Cardiac septum (tissue), 1 donor: ENCODE measurements around the gene OSBPL2. TPM values are rescaled to one million over a fixed set of nuclear protein-coding genes. Genes with fewer than 3 reads are reported as not detected.

Source experiments
- DNase-seq: peaks from one replicate; pipeline ENCODE4 v3.0.0-alpha.2; 2020; ENCODE audit warnings: low spot score
- intact Hi-C: fragments of 100-400 bp; cut with DNase I; formaldehyde crosslinking; loops from one replicate; pipeline ENCODE4 v1.14.0; 2022
- total RNA-seq: library from RNA; stranded (reverse); fragmentation: NEBNext Ultra II Directional; extraction: Animal tissue kit (Norgen Biotek cat#: 25700); gene quantifications from one replicate; pipeline ENCODE4 v1.2.1, GENCODE V29; 2021
- donor health status: DM: no; HTN: no; CAD: no.

The OSBPL2 gene
- total RNA-seq, 1 donor from 2014 or later, result 55.1 TPM

DNA sequence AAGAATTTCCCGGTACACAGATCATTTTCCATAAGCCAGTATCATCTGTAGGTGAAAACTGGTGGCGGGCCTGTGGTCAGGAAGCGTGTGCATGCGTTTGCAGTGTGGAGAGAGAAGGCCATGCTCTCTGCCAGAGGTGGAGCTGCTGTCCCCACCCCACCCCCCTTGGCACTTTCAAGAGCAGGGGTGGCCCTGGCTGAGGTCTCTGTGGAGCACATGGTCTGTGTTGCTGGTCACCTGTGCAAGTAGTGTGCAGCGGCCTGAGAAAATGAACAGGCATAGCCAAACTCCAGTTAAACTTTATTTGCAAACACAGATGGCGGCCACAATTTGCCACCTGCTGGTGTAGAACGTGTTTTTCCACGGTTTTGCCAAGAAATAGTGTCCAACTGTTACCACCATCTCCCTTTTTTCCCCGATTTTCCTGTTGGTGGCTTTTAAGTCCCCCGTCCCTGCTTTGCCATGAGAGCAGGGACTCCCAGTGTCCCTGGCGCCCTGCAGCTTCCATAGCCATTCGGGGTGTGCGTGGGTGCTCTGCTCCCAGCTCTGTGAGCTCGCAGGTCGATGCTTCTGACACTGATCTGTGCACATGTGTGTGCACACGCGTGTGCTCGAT, 66.9 kb downstream of the OSBPL2 start:
- DNase-seq, result no peak
- intact Hi-C loops, result loop anchor here (5.0 kb wide), 1 partner anchor 37 kb away; no protein-coding TSS in a partner anchor

DNA sequence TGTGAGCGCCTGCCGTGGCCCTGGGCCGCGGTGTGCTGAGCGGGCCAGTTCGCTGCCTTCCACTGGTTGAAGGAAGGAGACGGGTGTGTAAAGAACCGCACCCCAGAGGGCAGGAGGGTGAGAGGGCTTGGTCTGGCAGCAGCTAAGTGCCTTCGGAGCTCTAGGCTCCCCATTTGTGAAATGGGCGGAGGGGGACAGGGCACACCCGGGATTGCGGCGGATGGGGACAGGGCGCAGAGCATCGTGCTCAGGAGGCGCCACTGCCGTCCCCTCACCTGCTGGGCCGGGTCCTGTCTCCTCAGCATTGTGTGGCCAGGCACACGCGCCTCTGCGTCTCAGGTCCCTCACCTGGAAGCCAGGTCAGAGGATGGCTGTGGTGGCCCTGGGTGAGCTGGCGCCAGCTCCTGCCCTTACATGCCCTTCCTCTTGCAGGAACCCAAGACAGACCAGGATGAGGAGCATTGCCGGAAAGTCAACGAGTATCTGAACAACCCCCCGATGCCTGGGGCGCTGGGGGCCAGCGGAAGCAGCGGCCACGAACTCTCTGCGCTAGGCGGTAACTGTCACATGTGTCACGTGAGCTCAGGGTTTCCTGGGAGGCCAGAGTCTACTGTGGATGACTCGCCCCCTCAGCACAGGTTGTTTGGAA, 67.6 kb downstream of the OSBPL2 start:
- intact Hi-C loops, result loop anchor here (5.0 kb wide), 1 partner anchor 36 kb away; no protein-coding TSS in a partner anchor
- no peak for DNase-seq

DNA sequence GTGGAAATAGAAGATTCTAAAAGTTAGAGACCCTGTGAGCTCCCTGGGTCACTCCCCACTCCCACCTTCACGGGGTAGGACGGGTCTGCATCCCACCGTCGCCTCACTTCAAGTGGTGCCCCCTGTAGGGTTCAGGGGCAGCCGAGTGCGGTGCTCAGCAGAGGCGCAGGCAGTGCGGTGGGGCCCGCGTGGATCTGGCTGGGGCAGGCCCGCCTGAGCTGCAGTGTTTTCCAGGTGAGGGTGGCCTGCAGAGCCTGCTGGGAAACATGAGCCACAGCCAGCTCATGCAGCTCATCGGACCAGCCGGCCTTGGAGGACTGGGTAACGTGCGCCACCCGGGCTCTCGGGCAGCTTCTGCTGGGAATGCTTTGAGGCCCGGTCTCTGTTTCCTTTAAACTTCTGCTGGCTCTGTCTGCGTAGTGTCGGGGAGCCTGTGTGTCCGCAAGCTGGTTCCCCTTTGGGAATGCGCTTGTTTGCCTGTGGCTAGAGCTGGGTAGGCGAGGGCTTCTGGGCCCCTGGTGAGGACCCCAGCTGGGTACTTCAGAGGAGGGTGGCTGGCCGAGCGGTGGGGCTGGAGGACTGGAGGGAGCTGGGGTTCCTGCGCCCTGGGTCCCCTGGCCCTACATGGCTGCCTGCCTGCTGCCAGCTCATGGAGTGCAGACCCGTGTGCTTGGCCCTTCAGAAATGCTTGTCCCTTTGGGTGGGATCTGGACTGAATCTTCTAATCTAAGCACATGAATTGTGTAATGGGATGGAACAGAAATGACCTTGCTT, 68.3 kb downstream of the OSBPL2 start:
- DNase-seq, result no peak
- intact Hi-C loops, result loop anchor here (5.0 kb wide), 1 partner anchor 36 kb away; no protein-coding TSS in a partner anchor

DNA sequence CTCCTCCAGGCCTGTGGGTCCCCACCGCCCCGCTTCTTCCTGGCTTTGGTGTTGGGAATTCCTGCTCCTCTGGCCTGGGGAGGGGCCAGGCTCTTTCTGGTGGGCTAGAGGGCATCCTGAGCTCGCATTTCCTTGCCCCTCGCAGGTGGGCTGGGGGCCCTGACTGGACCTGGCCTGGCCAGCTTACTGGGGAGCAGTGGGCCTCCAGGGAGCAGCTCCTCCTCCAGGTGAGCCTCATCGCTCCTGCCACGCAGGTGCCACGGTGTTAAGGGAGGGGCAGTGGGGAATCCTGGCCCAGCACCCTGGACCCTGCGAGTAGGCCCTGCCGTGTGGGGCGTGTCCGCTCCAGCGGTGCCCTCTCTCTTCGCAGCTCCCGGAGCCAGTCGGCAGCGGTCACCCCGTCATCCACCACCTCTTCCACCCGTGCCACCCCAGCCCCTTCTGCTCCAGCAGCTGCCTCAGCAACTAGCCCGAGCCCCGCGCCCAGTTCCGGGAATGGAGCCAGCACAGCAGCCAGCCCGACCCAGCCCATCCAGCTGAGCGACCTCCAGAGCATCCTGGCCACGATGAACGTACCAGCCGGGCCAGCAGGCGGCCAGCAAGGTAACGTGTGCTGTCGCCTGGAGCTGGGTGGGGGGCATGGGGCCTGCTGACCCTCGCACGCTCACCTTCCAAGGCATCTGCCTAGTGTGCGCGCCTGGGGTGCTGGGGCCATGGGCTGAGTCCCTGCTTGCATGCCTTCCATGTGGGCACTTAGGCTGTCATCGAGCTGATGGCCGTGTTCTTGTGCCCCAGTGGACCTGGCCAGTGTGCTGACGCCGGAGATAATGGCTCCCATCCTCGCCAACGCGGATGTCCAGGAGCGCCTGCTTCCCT, 69.1 kb downstream of the OSBPL2 start:
- DNase-seq, result no peak
- intact Hi-C loops, result loop anchor here (5.0 kb wide), 1 partner anchor 35 kb away; no protein-coding TSS in a partner anchor

DNA sequence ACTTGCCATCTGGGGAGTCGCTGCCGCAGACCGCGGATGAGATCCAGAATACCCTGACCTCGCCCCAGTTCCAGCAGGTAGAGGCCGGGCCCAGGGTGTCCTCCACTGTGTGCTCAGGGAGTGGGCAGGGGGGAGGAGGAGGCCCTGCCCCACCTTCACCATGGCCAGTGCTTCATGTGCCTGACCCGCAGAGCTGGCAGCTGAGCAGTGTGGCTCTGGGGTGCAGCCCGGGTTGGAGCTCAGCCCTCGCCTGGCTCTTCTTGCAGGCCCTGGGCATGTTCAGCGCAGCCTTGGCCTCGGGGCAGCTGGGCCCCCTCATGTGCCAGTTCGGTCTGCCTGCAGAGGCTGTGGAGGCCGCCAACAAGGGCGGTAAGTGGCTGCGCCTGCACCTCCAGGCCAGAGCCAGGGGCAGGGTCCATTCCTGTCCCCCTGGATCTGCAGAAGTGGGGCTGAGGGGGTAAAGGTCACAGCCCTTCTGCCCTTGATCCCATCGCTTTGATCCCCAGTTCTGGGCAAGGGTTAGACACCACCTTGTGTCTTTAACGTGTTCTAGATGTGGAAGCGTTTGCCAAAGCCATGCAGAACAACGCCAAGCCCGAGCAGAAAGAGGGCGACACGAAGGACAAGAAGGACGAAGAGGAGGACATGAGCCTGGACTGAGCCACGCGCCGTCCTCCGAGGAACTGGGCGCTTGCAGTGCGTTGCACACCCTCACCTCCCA, 69.9 kb downstream of the OSBPL2 start:
- intact Hi-C loops, result loop anchor here (5.0 kb wide), 1 partner anchor 34 kb away; no protein-coding TSS in a partner anchor
- no peak for DNase-seq

DNA sequence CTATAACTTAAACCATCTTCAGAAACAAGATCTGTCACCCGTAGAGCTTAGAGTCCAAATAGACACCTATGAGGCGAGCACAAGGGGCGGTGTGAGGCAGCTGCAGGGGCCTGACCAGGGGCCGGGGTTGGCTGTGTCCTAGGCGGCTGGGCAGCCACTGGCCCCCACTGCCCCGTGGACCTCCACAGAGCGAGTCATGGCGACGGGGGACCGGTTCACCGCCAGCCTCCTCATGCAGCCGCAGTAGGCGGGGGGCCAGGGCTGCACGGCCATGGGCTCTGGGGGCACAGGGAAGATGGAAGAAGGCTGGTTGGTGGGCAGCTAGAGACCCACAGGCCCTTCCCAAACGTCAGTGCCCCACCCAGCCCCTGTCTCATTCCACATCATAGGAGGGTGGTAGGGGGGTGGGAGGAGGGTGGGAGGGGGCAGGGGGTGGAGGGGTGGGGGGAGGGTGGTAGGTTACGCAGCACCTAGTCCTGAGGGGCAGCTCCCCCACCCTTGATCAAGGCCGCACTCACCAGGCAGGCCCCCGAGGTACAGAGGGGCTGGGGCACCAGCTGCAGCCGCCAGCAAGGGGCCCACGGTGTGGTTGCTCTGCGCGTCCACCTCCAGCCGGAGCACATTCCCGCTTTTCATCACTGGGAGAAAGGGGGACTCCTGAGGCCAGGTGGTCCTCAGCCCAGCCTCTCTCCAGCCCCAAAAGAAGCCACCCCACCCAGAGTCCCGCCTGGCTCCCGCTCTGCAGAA, 71.0 kb downstream of the OSBPL2 start:
- intact Hi-C loops, result loop anchor here (5.0 kb wide), 1 partner anchor 33 kb away; no protein-coding TSS in a partner anchor
- no peak for DNase-seq

DNA sequence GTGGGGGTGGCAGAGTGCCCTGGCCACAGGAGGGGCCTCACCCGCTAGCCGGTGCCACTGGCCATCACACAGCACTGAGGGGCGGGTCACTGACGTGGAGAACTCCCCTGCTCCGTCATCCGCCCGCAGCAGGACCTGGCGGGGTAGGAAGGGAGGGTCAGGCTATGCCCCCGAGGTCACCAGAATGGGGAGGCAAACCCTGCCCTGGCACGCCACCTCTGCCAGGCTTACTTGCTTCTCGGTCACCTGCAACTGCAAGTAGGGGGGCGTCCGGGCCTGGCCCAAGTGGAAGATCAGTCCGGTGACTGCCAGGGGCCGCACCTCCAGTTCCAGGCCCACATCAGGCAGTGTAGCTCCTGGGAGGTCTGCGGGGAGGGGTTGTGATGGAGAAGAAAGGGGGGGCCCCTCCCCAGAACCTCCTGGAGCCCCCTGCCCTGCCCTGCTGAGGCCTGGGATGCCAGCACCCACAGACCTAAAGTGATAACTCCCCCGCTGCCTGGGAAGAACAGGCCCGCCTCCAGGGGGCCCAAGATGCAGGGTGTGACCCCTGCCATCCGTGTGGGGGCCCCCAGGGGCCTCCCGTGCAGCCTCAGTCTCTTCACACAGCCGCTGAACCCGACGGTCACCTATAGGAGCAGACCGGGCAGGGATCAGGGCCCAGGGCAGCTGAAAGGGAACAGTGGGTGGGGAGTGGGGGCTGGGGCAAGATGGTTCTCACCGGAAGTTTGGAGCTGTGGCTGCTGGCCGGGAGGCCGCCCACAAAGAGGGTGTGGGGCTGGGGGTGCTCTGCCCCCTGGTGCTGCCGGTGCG, 71.8 kb downstream of the OSBPL2 start:
- DNase-seq, result no peak
- intact Hi-C loops, result loop anchor here (5.0 kb wide), 1 partner anchor 32 kb away; no protein-coding TSS in a partner anchor

DNA sequence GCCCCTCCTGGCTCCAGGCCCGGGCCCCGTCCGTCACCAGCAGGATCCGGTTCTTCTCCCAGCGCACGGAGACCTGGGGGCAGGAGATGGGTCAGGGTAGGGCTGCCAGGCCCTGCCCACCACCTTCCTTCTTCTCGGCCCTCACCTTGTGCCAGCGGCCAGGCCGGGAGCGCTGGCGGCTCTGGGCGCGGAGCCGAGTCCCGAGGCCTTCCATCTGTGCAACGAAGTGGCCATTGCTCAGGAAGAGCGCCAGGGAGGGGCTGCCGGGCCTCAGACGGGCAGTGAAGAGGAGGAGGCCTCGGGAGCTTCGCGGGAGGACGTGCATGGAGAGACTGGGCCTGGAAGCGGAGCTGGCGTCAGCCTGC, 72.4 kb downstream of the OSBPL2 start:
- intact Hi-C loops, result no loop called here
- no peak for DNase-seq

DNA sequence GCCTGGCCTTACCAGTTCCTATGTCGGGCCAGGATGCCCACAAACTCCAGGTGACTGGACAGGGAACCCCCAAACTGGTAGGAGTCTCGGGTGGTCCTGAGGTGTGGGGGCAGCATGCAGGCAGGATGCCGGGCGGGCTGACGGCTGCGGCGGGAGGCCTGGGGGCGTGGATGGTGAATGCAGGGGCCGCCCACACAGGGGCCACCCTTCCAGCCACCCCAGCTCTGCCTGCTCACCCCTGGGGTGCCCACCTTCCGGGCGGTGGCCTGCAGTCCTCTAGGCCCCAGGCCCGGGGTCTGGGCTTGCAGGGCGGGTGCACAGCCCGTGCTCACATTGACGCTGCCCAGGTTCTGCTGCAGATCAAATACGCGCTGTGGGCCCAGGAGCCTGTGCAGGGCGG, 72.8 kb downstream of the OSBPL2 start:
- DNase-seq, result no peak
- intact Hi-C loops, result no loop called here

DNA sequence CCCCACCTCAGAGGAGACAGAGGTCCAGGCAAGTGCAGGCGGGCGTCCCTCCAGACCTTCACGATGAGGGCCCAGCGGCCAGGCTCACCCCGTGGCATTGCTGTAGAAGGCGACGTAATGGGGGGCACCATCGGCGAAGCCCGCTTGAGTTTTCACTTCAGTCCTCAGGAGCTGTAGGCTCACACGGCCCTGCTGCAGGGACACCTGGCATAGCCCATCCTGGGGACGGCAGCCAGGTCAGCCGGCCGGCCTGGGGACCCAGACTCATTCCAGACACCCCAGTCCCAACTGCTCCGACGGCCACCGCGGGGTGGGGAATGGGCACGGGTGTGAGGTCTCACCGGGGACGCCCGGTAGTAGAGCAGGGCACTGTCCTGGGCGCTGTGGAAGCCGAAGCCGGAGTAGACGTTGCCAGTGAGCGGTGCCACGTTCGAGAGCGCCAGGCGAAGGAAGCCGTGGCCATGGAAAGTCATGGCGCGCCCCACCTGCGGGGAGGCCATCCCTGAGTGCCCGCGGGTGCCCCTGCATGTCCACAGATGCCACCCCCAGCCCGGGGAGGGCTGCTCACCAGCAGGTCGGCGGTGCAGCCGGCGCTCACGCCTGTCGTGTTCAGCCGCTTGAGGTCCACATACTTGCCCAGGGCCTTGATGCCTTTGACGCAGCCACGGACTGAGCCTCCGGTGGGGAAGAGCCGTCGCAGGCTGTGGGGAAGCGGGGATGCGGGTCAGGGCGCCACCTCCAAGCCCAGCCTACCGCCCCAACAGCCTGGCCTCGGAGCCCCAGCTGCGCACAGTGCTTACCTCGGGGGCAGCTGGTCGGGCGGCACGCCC, 73.7 kb downstream of the OSBPL2 start:
- intact Hi-C loops, result no loop called here

DNA sequence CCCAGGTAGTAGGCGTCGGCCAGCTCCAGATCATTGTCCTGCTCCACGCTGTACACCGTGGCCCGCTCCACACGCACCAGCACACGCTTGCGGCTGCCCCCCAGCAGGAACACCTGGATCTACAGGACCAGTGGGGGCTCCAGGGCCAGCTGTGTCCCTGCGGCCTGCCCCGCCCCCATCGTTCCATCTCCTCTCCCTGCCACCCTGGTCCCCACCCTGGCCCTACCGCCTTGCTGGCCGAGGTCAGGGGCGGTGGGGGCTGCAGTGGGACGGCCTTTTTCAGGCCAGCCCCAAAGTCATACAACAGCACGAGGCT, 74.3 kb downstream of the OSBPL2 start:
- no peak for DNase-seq
- intact Hi-C loops, result no loop called here

More for the DNA sequence above, 73.7 kb downstream of the OSBPL2 start:
- no peak for DNase-seq

DNA sequence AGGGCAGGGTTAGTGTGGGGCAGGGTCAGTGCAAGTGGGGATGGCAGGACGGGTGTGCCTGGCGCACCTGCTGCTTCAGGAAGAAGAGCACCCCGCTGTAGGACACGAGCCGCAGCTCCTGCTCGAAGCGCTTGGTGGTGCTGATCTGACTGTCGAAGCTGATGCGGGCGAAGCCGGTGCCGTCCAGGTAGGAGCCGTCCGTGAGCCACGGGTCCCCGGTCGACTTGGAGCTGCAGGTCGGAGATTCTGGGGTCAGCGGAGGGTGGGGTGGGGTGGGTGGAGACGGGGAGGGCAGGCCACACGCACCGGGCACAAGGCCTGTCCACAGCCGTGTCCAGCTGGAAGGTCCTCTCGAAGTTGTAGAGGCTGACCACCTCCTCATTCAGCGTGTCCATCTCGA, 74.7 kb downstream of the OSBPL2 start:
- DNase-seq, result no peak
- intact Hi-C loops, result no loop called here

DNA sequence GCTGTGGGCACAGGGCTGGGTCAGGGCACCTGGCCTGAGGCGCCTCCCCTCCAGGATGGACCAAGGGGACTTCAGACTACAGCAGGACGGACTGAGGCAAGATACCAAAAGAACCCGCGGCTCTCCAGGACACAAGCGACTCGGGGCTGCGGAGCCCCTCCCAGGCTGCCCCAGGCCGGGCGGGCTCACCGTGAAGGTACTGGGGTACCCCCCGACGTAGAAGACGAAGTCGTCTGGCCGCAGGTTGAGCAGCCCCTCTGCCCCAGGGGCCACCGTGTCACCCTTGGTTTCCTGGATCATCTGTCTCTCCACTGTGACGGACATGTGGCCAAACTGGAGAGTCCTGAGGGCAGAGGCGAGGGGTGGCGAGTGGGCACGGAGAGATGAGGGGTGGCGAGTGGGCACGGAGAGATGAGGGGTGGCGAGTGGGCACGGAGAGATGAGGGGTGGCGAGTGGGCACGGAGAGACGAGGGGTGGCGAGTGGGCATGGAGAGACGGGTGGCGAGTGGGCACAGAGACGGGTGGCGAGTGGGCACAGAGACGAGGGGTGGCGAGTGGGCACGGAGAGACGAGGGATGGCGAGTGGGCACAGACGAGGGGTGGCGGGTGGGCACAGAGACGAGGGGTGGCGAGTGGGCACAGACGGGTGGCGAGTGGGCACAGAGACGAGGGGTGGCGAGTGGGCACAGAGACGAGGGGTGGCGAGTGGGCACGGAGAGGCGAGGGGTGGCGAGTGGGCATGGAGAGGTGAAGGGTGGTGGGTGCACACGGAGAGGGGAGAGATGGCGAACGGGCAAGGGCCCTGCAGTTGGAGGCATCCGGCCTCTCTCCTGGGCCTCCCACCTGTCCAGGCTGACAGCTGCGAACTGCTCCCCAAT, 75.4 kb downstream of the OSBPL2 start:
- DNase-seq, result no peak
- intact Hi-C loops, result no loop called here

DNA sequence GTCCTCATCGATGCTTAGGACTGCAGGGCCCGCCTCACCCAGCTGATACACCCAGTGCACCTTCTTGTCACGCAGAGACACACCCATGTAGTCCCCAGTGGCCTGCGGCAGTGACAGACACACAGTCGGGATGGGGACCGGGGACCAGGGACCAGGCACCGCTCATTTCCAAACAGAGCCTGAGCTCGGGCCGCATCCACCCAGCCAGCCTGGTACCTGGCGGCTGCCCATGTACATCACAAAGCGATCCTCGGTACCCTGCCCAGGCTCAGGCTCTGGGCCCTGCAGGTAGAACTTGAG, 76.0 kb downstream of the OSBPL2 start:
- no peak for DNase-seq
- intact Hi-C loops, result no loop called here

DNA sequence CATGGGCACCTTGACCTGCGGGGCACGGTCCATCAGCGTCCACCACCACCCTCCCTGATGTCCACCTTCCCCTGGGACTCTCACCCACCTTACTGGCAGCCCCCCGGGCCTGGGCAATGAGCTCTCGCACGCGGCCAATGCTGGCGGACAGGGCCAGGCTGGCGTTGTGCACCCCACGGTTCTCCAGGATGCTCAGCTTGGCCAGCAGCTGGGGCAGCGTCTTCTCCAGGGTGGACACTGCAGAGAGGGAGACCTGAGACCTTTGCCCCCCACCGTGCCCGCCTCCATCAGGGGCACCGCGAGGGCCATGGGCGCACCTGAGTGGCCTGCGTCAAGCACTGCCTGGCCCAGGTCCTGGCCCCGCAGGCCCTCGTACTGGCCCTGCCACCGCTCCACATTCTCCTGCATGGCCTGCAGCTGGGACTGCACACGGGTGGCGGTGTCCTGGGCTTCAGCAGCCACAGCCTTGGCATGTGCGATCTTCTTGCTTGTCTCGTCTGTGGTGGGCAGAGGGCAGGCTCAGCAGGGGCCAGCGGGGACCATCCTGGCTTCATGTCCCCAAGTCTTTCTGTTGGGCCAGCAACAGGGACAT, 76.5 kb downstream of the OSBPL2 start:
- no peak for DNase-seq
- intact Hi-C loops, result no loop called here

DNA sequence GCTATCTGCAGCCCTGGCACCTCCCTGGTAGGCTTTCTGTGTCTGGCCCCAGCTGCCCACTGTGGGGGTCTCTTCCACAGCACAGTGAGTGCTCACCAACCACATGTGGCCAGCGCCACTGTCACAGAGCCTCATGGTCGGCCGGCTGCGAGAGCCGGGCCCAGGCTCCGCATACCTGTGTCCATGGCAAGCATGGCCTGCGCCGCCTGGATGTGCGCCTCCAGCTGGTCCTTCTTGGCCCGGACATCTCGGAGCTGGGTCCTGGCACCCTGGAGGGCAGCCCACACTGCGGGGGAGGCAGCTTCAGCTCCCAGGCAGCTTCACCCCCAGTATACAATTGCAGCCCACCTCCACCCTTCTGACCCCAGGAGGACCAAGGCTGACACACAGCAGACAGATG, 77.5 kb downstream of the OSBPL2 start:
- intact Hi-C loops, result no loop called here
- no peak for DNase-seq
